IMR-90 (cell line): ENCODE data around the gene NDEL1.

Source experiments
- BHLHE40 ChIP-seq: fragments of 150-350 bp; IDR thresholded peaks from 2 replicates; pipeline ENCODE4 v1.6.1; 2016; ENCODE audit warnings: mild to moderate bottlenecking, low read depth, low read length
- CEBPB ChIP-seq: IDR thresholded peaks from 2 replicates; pipeline ENCODE4 v1.6.1; 2012; ENCODE audit warnings: low read depth, low read length, improper control_type of control experiment
- CHD1 ChIP-seq: IDR thresholded peaks from 2 replicates; pipeline ENCODE4 v1.6.1; 2012; ENCODE audit warnings: low read depth, low read length, improper control_type of control experiment
- MAFK ChIP-seq: IDR thresholded peaks from 2 replicates; pipeline ENCODE4 v1.6.1; 2012; ENCODE audit warnings: low read depth, low read length, improper control_type of control experiment
- MAZ ChIP-seq: IDR thresholded peaks from 2 replicates; pipeline ENCODE4 v1.6.1; 2012; ENCODE audit warnings: low read depth, mild to moderate bottlenecking, low read length, improper control_type of control experiment, moderate library complexity, borderline replicate concordance
- MXI1 ChIP-seq: IDR thresholded peaks from 2 replicates; pipeline ENCODE4 v1.6.1; 2012; ENCODE audit warnings: low read depth, mild to moderate bottlenecking, low read length, moderate library complexity, borderline replicate concordance
- POLR2A ChIP-seq: IDR thresholded peaks from 2 replicates; pipeline ENCODE4 v1.6.1; 2012; ENCODE audit warnings: mild to moderate bottlenecking, low read depth, low read length
- RAD21 ChIP-seq: IDR thresholded peaks from 2 replicates; pipeline ENCODE4 v1.6.1; 2012; ENCODE audit warnings: low read length, improper control_type of control experiment
- RCOR1 ChIP-seq: IDR thresholded peaks from 2 replicates; pipeline ENCODE4 v1.6.1; 2012; ENCODE audit warnings: mild to moderate bottlenecking, low read length, improper control_type of control experiment; ENCODE audit not compliant: insufficient replicate concordance
- RFX5 ChIP-seq: IDR thresholded peaks from 2 replicates; pipeline ENCODE4 v1.8.0; 2012; ENCODE audit warnings: low read depth, mild to moderate bottlenecking, low read length, moderate library complexity
- SMC3 ChIP-seq: fragments of 150-350 bp; IDR thresholded peaks from 2 replicates; pipeline ENCODE4 v1.6.1; 2016; ENCODE audit warnings: low read depth, mild to moderate bottlenecking, antibody characterized with exemption, low read length, moderate library complexity
- TF ChIP-seq, protein P1 (sequence below): conservative IDR thresholded peaks from 2 replicates; pipeline ENCODE4 v1.5.1; 2012; ENCODE audit warnings: mild to moderate bottlenecking, low read depth, low read length, improper control_type of control experiment
- TF ChIP-seq, protein P2 (sequence below): fragments of 150-350 bp; IDR thresholded peaks from 2 replicates; pipeline ENCODE4 v1.6.1; 2017; ENCODE audit warnings: mild to moderate bottlenecking, antibody characterized with exemption, low read length, low read depth

DNA sequence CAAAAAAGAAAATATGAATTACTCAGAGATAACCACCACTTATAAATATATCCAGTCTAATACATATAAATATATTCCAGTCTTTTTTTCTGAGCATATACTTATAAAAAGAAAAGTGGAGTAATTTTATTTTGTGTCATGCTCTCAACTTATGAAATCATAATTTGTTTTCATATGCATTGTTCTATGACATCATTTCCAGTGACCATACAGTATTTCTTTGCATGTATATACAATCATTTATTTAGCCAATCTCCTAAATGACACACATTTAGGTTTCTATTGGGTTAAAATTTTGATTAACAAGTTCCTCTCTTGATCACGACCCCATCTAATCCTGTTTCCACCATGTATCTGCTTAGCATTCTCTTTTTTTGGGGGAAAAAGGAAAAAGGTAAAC is 16.4 kb upstream of the NDEL1 start:
- no peak for TF ChIP-seq MAZ
- TF ChIP-seq, protein P1, sequence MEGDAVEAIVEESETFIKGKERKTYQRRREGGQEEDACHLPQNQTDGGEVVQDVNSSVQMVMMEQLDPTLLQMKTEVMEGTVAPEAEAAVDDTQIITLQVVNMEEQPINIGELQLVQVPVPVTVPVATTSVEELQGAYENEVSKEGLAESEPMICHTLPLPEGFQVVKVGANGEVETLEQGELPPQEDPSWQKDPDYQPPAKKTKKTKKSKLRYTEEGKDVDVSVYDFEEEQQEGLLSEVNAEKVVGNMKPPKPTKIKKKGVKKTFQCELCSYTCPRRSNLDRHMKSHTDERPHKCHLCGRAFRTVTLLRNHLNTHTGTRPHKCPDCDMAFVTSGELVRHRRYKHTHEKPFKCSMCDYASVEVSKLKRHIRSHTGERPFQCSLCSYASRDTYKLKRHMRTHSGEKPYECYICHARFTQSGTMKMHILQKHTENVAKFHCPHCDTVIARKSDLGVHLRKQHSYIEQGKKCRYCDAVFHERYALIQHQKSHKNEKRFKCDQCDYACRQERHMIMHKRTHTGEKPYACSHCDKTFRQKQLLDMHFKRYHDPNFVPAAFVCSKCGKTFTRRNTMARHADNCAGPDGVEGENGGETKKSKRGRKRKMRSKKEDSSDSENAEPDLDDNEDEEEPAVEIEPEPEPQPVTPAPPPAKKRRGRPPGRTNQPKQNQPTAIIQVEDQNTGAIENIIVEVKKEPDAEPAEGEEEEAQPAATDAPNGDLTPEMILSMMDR = no peak
- no peak for TF ChIP-seq POLR2A
- no peak for TF ChIP-seq RCOR1
- TF ChIP-seq BHLHE40 = no peak
- TF ChIP-seq RAD21 = no peak
- TF ChIP-seq MXI1 = no peak
- no peak for TF ChIP-seq CHD1
- TF ChIP-seq MAFK = no peak
- no peak for TF ChIP-seq RFX5
- TF ChIP-seq SMC3 = no peak
- TF ChIP-seq, protein P2, sequence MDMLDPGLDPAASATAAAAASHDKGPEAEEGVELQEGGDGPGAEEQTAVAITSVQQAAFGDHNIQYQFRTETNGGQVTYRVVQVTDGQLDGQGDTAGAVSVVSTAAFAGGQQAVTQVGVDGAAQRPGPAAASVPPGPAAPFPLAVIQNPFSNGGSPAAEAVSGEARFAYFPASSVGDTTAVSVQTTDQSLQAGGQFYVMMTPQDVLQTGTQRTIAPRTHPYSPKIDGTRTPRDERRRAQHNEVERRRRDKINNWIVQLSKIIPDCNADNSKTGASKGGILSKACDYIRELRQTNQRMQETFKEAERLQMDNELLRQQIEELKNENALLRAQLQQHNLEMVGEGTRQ = no peak
- TF ChIP-seq CEBPB = no peak
